ENCODE measurements around the gene RGS12. TPM values are rescaled to one million over a fixed set of nuclear protein-coding genes. Genes with fewer than 3 reads are reported as not detected.

Gene RGS12
- total and polyA plus RNA-seq, 2 of the 13 experiments (the other 11 are each of a cell fraction or from before 2014, with no cell fraction given) = 21.0 to 27.7 TPM

- Histone ChIP-seq H3K9me3 (ENCODE audit: low read length) (no peaks in the 10 kb centered on the region), H3K9ac (ENCODE audit: insufficient read depth, low read depth, low read length) (no peak overlapping the region), H4K20me1 (ENCODE audit: insufficient read depth, low read length) (peaks cover 17% of the 10 kb centered on the region), H3K4me2 (ENCODE audit: low read depth, low read length) (no peak overlapping the region), H3K27ac (ENCODE audit: extremely low read length, insufficient read depth, low read length) (no peak overlapping the region), H3K36me3 (replicated peaks in 1 of 2; ENCODE audit: control insufficient read depth in 1 of 2, insufficient read depth in 2 of 2, low read length in 2 of 2) (peaks cover 0 to 1% of the 10 kb centered on the region in 2 experiments; a peak in 1 of 5 replicates), H3K4me3 (replicated peaks in 1 of 3; ENCODE audit: insufficient read depth in 1 of 3, low read depth in 2 of 3, low read length in 3 of 3) (no peak overlapping the region), H3K27me3 (ENCODE audit: control insufficient read depth in 1 of 2, insufficient read depth in 2 of 2, low read length in 2 of 2) (no peaks in the 10 kb centered on the region), H3K4me1 (ENCODE audit: insufficient read depth, low read length) (peaks cover 39% of the 10 kb centered on the region), H3K79me2 (ENCODE audit: insufficient read depth, low read length) (peaks cover 55% of the 10 kb centered on the region), H2AFZ (ENCODE audit: low read length) (no peak overlapping the region)
- FAIRE-seq (no peak), ATAC-seq (no peak), DNase-seq (ENCODE audit: low spot score) (no peak)
- ChIA-PET POLR2A (no interaction called here), CTCF (ENCODE audit: low intra/inter-chr PET ratio, low total read pairs) (no interaction called here)
- WGBS (ENCODE audit: low lambda C conversion rate) = 87% methylated on average over 9 of the region's 17 CpGs
- in situ Hi-C loops (cut with HindIII; ENCODE audit: extremely low pct_ligation_motif_present, low pct_unique_long_range_greater_than_20kb) (no loop called here), intact Hi-C loops (cut with micrococcal nuclease; ENCODE audit: unreplicated experiment) (loop anchor here (5.0 kb wide), 1 partner anchor 95 kb away; no protein-coding TSS in a partner anchor)
- BruUV-seq (replicated peaks) = no TSS peak
- TF ChIP-seq THAP11 (CRISPR knock-in tag; IDR thresholded peaks at IDR 0.05) (no peak), ATF4 (CRISPR knock-in tag; IDR thresholded peaks at IDR 0.05) (peak in 1 of 2 experiments; percentile 55; a peak in 2 of 4 replicates), SOX5 (CRISPR knock-in tag; IDR thresholded peaks at IDR 0.05; ENCODE audit: borderline replicate concordance) (no peak), PAXIP1 (CRISPR knock-in tag; conservative IDR thresholded peaks at IDR 0.05) (no peak), ZNF326 (CRISPR knock-in tag; IDR thresholded peaks at IDR 0.05; ENCODE audit: borderline replicate concordance) (no peak), AGO2 (optimal IDR thresholded peaks at IDR 0.05; ENCODE audit: low read depth, low read length) (peak; percentile 26), MLLT10 (CRISPR knock-in tag; IDR thresholded peaks at IDR 0.05) (no peak), ZBTB33 (CRISPR knock-in tag; IDR thresholded peaks at IDR 0.05) (peak; percentile 74; the same call in 1 of the 2 replicates), FUBP1 (CRISPR knock-in tag; IDR thresholded peaks at IDR 0.05; ENCODE audit: borderline replicate concordance) (no peak), ZNF687 (CRISPR knock-in tag; IDR thresholded peaks at IDR 0.05) (peak; percentile 22; the same call in 1 of the 2 replicates)
Measured at GRCh38 chr4:3302173-3302785, 9.5 kb downstream of the RGS12 start.

All from HepG2 (cell line).